ENCODE measurements around the gene ENPP7. TPM values are rescaled to one million over a fixed set of nuclear protein-coding genes. Genes with fewer than 3 reads are reported as not detected.

Gene ENPP7
- total and polyA plus RNA-seq, 2 donors (not counting 3 experiments of a cell fraction or from before 2014, with no cell fraction given), result not detected

- no peak overlapping the region for H3K9ac ChIP-seq (replicated peaks; ENCODE audit: extremely low read depth, insufficient read depth, low read length)
- peaks cover 20% of the 10 kb centered on the region for H3K4me1 ChIP-seq (ENCODE audit: control insufficient read depth, extremely low read depth, insufficient read depth, low read length)
- H3K9me1 ChIP-seq (replicated peaks; ENCODE audit: control insufficient read depth, extremely low read depth, insufficient read depth, low read length), result no peaks in the 10 kb centered on the region
- no peaks in the 10 kb centered on the region for H3K9me3 ChIP-seq (replicated peaks; ENCODE audit: control insufficient read depth, insufficient read depth, low read length)
- DNase-seq (ENCODE audit: low read depth, low spot score) (no peak), FAIRE-seq (no peak)
- H3K27ac ChIP-seq (ENCODE audit: insufficient read depth, low read depth, low read length), result no peak overlapping the region
- dilution Hi-C loops (cut with MboI; ENCODE audit: extremely low pct_ligation_motif_present, low sequenced_read_pairs) (no loop called here), intact Hi-C loops (cut with micrococcal nuclease) (no loop called here)
- ChIA-PET POLR2A (no interaction called here), CTCF (interaction anchor here (2.2 kb wide), 1 partner anchor 33 kb away, joined by 9 read pairs; no protein-coding TSS in a partner anchor)
- H3K4me2 ChIP-seq (ENCODE audit: insufficient read depth, low read length), result no peak overlapping the region
- TF ChIP-seq FOS (IDR thresholded peaks at IDR 0.05; ENCODE audit: borderline replicate concordance, insufficient read depth, low read length), result no peak
- no peak for TF ChIP-seq POLR2A (IDR thresholded peaks at IDR 0.05; ENCODE audit: low read depth, low read length)
- TF ChIP-seq CTCF (IDR thresholded peaks at IDR 0.05; ENCODE audit: extremely low read depth in 1 of 2, insufficient read depth in 1 of 2, low read depth in 1 of 2, low read length in 2 of 2), result no peak
- TF ChIP-seq GATA2 (IDR thresholded peaks at IDR 0.05; ENCODE audit: insufficient read depth, insufficient read length, low read depth, low read length), result no peak
- no peak for TF ChIP-seq POLR2AphosphoS5 (IDR thresholded peaks at IDR 0.05; ENCODE audit: insufficient read depth, low read depth, low read length)
- TF ChIP-seq MAX (IDR thresholded peaks at IDR 0.05; ENCODE audit: insufficient read depth, insufficient read length), result no peak
- TF ChIP-seq JUN (IDR thresholded peaks at IDR 0.05; ENCODE audit: borderline replicate concordance, insufficient read depth, insufficient read length, low read depth), result no peak
- no peak for TF ChIP-seq MYC (IDR thresholded peaks at IDR 0.05; ENCODE audit: low read depth, low read length)
- no peak for TF ChIP-seq EZH2 (IDR thresholded peaks at IDR 0.05; ENCODE audit: borderline replicate concordance, low read depth, low read length, severe bottlenecking)
- H3K27me3 ChIP-seq (ENCODE audit: control insufficient read depth in 2 of 2, insufficient read depth in 2 of 2, low read length in 2 of 2), result peaks cover 11 to 12% of the 10 kb centered on the region in 2 experiments
- no peak overlapping the region for H2AFZ ChIP-seq (ENCODE audit: low read depth, low read length)
- BruUV-seq (replicated peaks), result no TSS peak
- no peaks in the 10 kb centered on the region for H3K36me3 ChIP-seq (ENCODE audit: control insufficient read depth in 2 of 2, extremely low read depth in 1 of 2, insufficient read depth in 2 of 2, low read length in 2 of 2)
- no peak overlapping the region for H3K4me3 ChIP-seq (replicated peaks in 1 of 3; ENCODE audit: insufficient read depth in 1 of 3, low read depth in 1 of 3, low read length in 3 of 3)
- no peaks in the 10 kb centered on the region for H4K20me1 ChIP-seq (replicated peaks; ENCODE audit: control insufficient read depth, extremely low read depth, insufficient read depth, low read length)
- H3K79me2 ChIP-seq (ENCODE audit: control insufficient read depth, insufficient read depth, low read length), result no peaks in the 10 kb centered on the region
These were observed 43.8 kb downstream of the ENPP7 start for GRCh38 chr17:79774561-79774975.

Data from endothelial cell of umbilical vein (primary cell).